NCI-H2196 treated with DMSO at 0.1 percent for 48 hours (cell line): ENCODE data around the gene NMRAL1.
A peak's percentile ranks its signal among the peaks of the same experiment; 100 is the strongest.

ENCODE experiments used
- DNase-seq: peaks from one replicate; lab custom pipeline; 2025; ENCODE audit not compliant: unreplicated experiment; lab: John Stamatoyannopoulos, UW

The NMRAL1 gene

DNA sequence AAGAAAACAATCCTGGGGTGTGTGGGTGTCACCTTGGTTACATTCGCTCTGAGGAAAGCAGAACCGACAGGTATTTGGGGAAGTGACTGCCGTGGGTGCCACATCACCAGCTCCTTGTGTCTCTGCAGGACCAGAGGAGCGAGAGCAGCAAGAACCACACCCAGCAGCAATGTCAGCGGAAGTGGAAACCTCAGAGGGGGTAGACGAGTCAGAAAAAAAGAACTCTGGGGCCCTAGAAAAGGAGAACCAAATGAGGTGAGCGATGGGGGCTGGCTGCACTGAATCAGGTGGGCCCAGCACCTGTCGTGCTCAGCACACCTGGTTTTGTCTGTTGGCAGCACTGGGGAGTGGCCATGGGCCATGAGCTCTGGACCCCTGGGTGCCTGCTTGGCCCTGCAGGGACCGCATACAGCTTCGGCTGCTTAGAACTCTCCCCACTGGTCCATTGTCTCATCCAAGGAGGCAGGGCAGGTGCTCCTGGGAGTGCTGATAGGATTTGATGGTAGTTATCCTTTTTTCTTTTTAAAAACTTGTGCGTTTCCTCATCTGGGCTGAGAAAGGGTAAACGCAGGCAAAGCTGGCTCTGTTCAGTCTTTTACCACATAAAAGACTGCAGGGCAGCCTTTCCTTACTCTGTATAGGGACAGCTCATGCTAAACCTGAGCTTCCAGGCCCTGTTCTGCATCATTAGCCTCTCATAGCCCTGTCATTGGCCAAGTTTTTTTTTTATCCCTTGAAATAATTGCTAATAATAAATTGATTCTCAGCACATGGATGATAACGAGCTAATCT is 31.1 kb upstream of the NMRAL1 start:
- DNase-seq: no peak

DNA sequence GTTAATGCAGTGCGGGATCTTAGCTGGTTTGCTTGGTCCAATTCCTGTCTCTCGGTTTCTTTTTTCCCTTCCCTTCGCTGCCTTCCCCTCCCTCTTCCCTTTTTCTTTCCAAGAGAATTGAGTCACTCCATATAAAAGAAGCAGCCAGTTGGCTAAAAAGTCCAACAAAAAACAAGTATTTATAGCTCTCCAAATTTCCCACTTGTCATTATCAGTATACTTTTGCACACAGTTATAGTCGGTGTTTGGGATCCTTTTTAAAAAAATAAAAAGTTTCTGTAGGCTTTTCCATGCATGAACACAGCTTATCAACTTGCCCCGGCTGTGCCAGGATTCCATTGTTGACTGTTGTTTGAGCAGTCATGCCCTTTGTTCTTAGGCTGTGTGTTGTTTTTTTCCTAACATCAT is 26.6 kb upstream of the NMRAL1 start:
- DNase-seq: no peak

DNA sequence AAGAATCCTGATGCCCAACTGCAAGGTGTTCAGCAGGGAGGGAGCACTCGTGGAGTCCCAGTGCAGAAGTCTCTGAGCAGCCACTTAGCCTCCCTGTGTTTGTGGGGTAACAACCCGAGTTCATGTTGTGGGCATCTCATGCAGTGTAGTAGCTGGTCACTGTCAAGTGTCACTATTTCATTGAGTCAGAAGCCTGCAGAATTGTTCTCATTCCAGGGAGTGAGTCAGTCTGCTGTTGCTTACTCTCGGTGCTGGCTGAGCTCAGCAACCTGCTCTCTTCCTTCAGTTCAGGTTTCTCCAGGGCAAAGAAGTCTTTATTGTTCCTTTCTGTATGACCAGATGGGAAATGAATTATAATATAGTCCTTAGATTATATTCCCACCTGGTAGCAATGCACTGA is 25.8 kb upstream of the NMRAL1 start:
- DNase-seq: no peak

DNA sequence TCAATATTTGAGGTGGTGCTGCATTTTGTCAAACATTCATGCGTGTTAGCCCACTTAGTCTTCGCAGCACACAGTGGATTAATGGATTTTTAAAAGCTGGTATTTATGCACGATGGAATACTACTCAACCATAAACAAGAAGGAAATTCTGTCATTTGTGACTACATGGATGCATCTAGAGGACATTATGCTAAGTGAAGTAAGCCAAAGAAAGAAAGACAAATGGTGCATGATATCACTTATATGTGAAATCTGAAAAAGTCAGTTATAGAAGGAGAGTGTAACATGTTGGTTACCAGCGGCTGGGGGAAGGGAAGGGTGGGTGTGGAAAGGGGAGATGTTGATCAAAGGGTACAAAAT is 24.8 kb upstream of the NMRAL1 start:
- DNase-seq: no peak

DNA sequence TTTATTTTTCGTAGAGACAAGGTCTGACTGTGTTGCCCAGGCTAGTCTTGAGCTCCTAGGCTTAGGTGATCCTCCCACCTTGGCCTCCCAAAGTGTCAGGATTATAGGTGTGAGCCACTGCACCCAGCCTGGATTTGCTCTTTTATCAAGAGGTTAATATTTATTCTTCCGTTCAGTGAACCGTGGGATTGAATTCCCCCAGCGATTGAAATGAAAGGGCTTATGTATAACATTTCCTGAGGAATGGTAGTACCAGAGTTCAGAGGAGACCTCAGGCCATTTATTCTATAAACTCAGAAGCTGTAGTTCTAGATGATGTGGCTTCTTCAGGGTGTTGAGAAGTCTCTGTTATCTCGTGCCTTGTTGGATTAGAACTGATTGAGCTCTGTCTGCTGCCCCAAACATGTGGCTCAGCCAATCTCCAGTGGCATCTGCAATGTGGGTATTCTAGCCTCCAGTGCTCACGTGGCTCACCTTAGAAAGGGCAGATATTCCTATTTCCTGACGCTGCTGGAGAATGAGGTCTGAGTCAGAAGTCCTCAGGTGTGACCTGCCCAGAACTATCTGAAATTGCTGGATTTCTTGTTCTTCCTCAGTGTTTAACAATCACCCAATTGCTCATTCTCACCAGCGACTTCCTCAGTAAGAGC is 24.2 kb upstream of the NMRAL1 start:
- DNase-seq: no peak

DNA sequence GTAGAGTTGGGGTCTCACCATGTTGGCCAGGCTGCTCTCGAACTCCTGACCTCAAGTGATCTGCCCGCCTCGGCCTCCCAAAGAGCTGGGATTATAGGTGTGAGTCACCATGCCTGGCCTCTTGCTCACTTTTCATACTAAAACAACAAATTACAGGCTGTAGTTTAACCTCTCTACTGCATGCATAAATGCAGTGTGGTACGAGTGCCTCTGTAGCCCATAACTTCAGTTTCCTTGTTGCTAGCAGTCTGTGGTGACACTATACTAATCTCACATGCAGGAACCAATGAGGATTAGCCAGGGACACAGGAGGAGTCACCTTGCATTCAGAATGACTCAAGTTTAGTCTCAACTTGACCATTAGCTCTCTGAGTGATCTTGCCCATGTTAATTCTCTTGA is 21.9 kb upstream of the NMRAL1 start:
- DNase-seq: no peak

DNA sequence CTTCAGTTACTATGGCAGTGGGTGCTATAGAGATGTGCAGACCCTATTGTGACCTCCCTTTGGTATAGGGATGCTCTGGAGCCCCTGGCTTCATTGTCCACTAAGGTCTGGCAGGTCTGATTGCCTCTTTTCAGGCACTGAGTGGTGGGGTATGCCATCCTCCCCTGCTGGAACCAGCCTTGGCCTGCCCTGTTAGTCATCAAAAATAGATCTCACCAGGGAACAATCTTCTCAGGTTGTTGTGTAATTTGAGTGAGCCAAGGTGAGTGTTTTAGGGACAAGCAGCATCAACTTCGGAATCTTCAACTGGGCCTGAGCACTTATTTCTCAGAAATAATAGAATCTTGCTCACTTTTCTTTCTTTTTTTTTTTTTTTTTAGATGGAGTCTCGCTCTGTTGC is 21.3 kb upstream of the NMRAL1 start:
- no peak for DNase-seq

DNA sequence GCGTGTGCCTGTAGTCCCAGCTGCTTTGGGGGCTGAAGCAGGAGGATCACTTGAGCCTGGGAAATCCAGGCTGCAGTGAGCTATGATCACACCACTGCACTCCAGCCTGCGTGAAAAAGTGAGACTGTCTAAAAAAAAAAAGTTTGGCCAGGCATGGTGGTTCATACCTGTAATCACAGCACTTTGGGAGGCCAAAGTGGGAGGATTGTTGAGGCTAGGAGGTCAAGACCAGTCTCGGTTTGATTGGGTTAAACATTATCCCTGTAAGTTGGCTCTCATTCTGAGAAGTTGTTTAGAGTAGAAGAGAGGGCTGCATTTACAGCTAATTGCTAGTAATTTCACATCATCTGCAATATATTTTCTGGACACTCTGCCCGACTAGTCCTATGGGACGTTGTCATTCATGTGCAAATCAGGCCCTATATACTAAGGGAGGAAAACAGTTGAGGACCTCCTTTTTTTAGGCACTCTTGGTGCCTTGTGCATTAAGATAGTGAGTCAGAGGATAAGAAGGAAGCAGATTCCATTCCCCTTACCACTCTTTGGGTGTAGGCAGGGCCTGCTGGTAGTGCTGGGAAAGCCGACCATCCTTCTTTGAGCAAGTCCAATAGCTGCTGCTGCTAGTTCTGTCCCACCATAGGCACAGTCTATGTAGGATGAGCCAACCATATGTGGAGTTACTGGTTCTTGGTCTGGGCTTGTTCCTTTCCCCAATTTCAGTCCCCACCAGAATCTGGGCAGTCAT is 20.5 kb upstream of the NMRAL1 start:
- DNase-seq: no peak

DNA sequence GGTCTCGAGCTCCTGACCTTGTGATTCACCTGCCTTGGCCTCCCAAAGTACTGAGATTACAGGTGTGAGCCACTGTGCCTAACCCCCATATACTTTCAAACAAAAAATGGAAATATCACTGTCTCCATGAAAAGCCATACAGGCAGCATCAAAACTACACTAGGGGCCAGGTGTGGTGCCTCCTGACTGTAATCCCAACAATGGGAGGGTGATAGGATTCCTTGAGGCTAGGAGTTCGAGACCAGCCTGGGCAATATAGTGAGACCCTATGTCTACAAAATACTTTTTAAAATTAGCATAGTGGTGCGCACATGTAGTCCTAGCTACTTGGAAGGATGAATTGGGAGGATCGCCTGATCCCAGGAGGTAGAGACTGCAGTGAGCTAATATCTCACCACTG is 17.5 kb upstream of the NMRAL1 start:
- no peak for DNase-seq

DNA sequence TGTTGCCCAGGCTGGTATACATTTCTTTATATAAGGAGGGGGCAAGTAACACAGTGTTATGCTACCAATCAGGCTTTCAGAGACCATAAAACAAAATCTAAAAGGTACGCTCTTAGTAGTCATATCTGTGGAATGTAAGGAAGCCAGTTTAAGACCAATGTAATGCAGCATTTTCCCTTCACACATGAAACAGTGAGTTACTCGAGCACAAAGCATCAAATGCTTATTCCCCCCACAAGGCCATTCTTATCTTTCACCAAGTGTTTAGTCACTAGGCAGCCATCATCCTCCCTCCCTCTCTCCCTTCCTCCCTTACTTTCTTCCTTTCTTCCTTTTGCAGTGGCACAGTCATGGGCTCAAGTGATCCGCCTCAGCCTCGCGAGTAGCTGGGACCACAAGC is 14.6 kb upstream of the NMRAL1 start:
- DNase-seq: no peak

DNA sequence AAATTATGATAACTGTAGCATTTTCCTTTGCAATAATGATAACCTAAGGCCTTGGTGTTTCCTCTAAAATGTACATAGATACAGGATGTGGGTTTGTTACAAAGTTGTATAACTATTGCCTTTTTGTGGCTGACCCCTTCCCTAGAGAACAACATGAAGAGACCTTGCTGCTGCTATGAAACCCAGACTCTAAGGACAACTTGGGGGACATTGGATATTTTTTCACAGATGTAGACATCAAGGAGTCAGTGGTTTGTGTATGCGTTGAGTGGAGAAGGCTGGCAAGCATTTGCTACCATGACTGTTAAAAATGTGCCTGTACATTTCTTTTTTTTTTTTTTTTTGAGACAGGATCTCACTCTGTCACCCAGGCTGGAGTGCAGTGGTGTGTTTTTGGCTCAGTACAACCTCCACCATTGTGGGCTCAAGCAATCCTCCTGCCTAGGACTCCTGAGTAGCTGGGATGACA is 14.1 kb upstream of the NMRAL1 start:
- DNase-seq: no peak

DNA sequence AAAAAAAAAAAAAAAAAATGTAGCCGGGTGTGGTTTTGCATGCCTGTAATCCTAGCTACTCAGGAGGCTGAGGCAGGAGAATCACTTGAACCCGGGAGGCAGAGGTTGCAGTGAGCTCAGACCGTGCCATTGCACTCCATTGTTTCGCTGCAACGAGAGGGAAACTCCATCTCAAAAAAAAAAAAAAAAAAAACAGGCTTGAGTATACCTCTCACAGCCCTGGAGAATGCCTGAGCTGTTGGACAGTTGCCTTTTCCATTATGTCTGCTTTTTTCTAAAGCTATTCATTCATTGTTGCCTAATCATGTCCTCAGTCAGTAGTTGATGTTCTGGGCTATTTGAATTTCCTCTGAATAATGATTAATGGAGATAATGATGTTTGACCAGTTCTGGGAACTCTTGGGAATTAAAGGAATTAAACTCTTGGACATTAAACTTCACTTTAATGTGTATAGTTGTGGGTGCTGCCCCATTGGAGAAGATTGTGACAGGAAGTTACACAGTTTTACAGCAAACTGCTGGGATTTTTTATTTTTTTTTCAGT is 13.6 kb upstream of the NMRAL1 start:
- DNase-seq: no peak

DNA sequence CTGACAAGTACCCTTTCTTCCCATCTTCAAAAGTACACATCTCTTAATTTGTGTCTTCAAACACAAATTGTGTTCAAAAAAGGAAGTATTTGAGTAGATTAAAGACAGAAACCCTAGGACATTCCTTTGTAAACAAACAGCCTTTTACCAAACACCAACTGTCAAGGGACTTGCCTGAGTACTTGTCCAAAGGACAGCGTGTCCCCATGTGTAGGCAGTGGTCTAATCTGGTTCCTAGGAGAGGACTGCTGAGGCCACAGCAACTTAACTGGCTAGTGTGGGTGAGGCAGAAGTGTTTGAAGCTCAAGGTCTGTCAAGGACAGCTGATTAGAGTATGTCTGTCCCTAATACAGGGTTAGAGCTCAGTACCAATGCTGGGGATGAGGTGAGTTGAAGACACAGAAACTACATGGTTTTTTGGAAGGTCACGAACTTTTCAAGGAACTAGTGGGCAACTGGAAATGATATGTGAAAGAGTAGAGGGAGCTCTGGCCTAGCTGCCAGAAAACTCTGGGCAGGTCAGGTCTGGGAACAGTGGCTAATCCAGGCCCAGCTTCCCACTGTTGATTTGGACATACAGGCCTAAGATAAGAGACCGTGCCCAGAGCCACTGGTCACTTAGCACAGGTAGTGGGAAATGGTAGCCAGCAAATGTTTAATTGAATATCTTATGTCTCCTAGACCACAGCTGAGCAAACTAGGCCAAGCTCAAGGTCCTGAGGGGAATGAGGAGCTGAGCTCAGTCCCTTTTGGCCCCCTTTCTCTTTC is 11.9 kb upstream of the NMRAL1 start:
- DNase-seq: no peak

DNA sequence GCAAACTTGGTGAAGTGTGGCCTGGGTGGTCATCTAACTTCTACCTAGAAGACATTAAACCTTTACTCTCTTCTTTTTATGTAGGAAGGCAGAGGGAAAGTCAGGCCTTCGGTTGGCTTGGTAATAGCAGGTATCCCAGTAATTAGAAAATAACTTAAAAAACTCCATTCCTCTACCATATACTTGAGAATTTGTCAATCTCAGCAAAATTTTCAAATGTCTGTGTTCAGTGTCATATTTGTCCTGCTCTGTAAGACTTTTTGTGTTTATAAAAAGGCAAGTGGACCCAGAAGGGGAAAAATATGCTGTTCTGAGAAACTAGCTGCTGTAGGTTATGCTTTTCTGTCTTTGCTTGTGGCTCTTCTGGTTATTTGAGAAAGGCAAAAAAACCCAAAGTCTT is 7.5 kb upstream of the NMRAL1 start:
- no peak for DNase-seq

DNA sequence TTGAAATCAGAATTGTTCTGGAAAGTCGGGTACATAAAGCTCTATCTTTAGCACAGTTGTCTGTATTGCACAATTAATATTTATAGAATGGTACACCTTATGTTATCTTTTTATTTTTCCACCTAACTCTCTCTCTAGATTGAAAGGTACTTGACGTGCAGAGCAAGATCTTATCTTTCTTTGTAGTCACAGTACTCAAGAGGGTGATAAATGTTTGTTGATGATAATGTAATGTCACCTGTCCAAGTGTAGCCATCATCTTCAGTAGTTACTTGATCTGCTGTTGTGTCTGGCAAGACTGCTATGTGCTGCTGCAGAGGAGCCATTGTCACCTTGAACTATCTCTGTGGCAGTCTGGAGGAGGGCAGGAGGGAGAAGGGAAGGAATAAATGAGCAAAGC is 7.1 kb upstream of the NMRAL1 start:
- DNase-seq: no peak

DNA sequence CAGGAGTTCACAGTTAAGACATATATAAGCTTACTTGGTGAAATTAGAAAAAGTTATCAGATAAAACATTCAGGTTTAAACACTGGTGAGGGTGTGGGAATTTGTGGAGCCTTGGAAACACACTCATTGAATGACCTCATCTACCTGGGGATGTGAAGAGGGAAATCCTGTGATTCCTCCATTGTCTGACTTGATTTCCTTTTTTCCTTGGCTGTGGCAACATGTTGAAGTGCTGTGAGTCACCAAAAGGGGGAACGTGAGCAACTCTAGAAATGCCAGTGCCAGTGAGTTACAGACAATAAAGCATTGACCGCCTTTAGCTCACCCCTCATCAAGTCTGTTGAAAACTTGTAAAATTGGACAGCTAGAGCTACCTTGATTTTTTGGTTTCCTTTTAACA is 3.5 kb upstream of the NMRAL1 start:
- no peak for DNase-seq

DNA sequence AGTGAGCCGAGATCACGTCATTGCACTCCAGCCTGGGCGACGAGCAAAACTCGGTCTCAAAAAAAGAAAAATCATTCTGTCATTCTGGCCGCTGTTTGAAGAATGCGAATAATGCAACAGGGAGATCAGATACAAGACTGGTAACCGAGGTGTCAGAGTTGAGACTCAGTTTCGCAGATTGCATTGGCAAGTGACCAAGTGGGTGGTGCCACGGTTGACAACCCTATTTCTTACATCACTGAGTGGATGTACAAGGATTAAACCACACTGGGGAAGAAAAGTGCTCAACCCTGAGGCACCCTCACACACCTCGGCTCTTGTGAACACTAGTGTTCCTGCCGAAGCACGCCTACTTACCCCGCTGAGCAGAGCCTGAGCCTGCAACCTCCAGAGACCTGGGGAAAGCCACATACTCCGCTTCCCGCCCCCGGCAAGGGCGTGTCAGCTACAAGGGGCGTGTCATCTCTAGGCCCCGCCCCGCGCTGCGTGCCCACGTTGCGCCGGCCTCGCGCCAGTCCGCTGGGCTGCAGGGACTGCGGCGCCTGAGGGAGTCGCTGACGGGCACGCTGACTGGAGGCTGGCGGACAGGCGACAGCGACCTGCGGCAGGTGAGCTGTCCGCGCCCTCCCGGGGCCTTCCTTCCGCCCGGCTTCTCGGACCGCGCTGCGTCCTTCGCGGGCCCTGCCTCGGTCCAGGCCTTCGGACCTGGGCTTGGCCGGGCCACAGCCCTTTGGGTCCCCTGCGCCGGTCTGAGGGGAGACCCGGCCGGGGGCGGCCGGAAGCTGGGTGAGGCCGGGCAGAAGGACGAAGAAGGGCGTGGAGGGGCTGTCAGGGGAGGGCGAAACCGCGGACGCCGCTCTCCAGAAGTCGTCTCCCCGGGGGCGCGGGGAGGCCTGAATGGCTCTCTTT is 1.7 kb upstream of the NMRAL1 start, which contains the start of gene HMOX2:
Gene HMOX2 (plus strand): TSS at position 519 of the 909 bp plus-strand sequence. CDS start 29,127 bp downstream, outside the sequence.
- peak; percentile 89 for DNase-seq

DNA sequence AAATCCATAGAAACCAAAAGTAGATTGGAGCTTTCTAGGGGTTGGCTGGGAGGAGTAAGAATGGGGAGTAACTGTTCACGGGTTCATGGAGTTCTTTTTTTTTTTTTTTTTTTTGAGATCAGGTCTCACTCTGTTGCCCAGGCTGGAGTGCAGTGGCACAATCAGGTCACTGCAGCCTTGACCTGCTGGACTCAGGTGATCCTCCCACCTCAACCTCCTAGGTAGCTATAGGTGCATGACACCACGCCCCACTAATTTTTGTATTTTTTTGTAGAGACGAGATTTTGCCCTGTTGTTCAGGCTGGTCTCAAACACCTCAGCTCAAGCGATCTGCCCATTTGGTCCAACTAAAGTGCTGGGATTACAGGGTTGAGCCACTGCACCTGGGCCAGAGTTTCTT is 1.5 kb downstream of the NMRAL1 start:
- DNase-seq: no peak

DNA sequence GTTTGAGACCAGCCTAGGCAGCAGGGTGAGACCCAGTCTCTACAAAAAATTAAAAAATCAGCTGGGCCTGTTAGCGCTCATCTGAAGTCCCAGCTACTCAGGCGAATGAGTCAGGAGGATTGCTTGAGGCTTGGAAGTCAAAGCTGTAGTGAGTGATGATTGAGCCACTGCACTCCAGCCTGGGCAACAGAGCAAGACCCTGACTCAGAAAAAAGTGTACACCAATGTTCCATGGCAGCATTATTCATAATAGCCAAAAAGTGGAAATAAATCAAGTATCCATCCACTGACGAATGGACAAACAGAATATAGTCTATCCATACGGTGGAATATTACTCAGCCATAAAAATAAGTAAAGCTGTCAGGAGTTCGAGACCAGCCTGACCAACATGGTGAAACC is 2.6 kb downstream of the NMRAL1 start:
- DNase-seq: no peak

DNA sequence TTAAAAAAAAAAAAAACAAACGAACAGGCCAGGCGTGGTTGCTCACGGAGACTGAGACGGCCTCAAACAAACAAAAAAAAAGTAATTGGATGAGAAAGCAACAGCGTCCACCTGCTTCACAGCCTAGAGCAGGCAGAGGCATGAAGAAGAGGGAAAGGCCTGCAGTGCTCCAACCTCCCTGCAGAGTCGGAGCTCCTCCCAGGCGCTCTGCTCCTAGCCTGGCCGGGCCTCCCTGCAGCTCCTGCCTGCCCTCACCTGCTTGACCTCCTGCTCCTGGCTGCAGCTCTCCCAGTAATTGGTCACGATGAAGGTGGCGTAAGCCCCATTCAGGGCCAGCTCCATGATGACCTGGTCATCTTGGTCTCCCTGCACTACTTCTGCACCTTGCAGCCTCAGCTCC is 5.5 kb downstream of the NMRAL1 start:
- no peak for DNase-seq
